Neural cell (in vitro differentiated cells): ENCODE results near the gene NSDHL.

Source experiments
- EP300 ChIP-seq: fragments of 450-650 bp; conservative IDR thresholded peaks from 2 replicates; pipeline ENCODE4 v1.6.1; 2014; ENCODE audit warnings: antibody characterized with exemption, mild to moderate bottlenecking, moderate library complexity; ENCODE audit not compliant: poor library complexity, severe bottlenecking
- EZH2 ChIP-seq: fragments of 200-600, 300-800 bp; shearing (Covaris generic), sonication (generic); IDR thresholded peaks from 2 replicates; pipeline ENCODE4 v1.6.1; 2014; ENCODE audit warnings: antibody characterized with exemption, low read length, borderline replicate concordance, mild to moderate bottlenecking; ENCODE audit not compliant: insufficient read depth, poor library complexity, severe bottlenecking
- MXI1 ChIP-seq: fragments of 450-650 bp; conservative IDR thresholded peaks from 2 replicates; pipeline ENCODE4 v1.6.1; 2014; ENCODE audit warnings: antibody characterized with exemption, mild to moderate bottlenecking; ENCODE audit not compliant: poor library complexity, severe bottlenecking
- POLR2AphosphoS5 ChIP-seq: IDR thresholded peaks from 2 replicates; pipeline ENCODE4 v1.6.1; 2012
- RAD21 ChIP-seq: fragments of 450-650 bp; conservative IDR thresholded peaks from 2 replicates; pipeline ENCODE4 v1.6.1; 2014; ENCODE audit warnings: antibody characterized with exemption, mild to moderate bottlenecking, moderate library complexity
- SMC3 ChIP-seq: fragments of 450-650 bp; conservative IDR thresholded peaks from 2 replicates; pipeline ENCODE4 v1.6.1; 2014; ENCODE audit warnings: antibody characterized with exemption, mild to moderate bottlenecking, moderate library complexity; ENCODE audit not compliant: poor library complexity
- TAF1 ChIP-seq: IDR thresholded peaks from 2 replicates; pipeline ENCODE4 v1.6.1; 2012; ENCODE audit warnings: low read depth
- TF ChIP-seq, protein P1 (sequence below): fragments of 450-650 bp; IDR thresholded peaks from 2 replicates; pipeline ENCODE4 v1.5.1; 2014; ENCODE audit warnings: antibody characterized with exemption, mild to moderate bottlenecking, moderate library complexity; ENCODE audit not compliant: poor library complexity, severe bottlenecking
- TF ChIP-seq, protein P2 (sequence below): IDR thresholded peaks from 2 replicates; pipeline ENCODE4 v1.6.1; 2012; ENCODE audit warnings: borderline replicate concordance

DNA sequence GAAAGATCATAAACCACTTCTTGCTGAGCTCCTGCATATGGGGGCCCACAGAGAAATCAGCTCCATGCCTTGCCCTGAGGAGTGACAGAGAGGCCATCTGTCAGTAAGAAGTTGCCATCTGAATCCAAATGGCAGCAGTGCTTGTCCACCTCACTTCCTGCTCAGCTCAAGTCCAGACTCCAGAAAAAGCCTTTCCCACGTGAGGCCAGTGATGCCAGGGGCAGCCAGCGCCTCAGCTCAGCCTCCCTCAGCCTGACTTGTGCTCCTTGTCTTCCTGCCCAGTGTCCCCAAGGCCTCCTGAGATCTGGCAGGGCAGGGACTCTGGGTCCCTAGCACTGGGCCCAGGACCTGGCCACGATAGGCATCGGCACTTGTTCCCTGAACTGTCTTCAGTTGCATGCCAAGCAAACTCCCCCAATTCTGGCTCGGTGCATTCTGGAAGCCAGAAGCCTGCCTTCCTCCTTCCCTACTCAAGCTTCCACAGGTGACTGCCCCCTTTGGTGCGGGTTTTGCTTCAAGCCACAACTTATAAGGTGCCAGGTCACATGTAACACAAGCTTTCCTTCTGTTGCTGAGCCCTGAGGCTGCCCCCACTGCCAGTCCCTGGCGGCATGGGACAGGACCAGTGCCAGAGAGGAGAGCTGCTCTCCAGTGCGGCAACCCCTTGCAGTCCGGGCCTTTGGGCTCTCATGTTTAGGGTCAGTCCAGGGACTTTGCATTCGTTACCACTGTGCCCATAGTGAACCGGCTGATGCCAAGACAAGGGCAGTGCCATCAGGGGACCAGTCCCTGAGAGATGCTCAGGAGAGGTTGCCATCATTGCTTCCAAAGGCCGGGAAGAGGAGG, 69.2 kb downstream of the NSDHL start:
- TF ChIP-seq POLR2AphosphoS5, result no peak
- TF ChIP-seq, protein P1, sequence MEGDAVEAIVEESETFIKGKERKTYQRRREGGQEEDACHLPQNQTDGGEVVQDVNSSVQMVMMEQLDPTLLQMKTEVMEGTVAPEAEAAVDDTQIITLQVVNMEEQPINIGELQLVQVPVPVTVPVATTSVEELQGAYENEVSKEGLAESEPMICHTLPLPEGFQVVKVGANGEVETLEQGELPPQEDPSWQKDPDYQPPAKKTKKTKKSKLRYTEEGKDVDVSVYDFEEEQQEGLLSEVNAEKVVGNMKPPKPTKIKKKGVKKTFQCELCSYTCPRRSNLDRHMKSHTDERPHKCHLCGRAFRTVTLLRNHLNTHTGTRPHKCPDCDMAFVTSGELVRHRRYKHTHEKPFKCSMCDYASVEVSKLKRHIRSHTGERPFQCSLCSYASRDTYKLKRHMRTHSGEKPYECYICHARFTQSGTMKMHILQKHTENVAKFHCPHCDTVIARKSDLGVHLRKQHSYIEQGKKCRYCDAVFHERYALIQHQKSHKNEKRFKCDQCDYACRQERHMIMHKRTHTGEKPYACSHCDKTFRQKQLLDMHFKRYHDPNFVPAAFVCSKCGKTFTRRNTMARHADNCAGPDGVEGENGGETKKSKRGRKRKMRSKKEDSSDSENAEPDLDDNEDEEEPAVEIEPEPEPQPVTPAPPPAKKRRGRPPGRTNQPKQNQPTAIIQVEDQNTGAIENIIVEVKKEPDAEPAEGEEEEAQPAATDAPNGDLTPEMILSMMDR, result no peak
- TF ChIP-seq EZH2, result no peak
- no peak for TF ChIP-seq EP300
- no peak for TF ChIP-seq TAF1
- TF ChIP-seq SMC3, result no peak
- TF ChIP-seq, protein P2, sequence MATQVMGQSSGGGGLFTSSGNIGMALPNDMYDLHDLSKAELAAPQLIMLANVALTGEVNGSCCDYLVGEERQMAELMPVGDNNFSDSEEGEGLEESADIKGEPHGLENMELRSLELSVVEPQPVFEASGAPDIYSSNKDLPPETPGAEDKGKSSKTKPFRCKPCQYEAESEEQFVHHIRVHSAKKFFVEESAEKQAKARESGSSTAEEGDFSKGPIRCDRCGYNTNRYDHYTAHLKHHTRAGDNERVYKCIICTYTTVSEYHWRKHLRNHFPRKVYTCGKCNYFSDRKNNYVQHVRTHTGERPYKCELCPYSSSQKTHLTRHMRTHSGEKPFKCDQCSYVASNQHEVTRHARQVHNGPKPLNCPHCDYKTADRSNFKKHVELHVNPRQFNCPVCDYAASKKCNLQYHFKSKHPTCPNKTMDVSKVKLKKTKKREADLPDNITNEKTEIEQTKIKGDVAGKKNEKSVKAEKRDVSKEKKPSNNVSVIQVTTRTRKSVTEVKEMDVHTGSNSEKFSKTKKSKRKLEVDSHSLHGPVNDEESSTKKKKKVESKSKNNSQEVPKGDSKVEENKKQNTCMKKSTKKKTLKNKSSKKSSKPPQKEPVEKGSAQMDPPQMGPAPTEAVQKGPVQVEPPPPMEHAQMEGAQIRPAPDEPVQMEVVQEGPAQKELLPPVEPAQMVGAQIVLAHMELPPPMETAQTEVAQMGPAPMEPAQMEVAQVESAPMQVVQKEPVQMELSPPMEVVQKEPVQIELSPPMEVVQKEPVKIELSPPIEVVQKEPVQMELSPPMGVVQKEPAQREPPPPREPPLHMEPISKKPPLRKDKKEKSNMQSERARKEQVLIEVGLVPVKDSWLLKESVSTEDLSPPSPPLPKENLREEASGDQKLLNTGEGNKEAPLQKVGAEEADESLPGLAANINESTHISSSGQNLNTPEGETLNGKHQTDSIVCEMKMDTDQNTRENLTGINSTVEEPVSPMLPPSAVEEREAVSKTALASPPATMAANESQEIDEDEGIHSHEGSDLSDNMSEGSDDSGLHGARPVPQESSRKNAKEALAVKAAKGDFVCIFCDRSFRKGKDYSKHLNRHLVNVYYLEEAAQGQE, result no peak
- TF ChIP-seq MXI1, result no peak
- no peak for TF ChIP-seq RAD21
